Brain microvascular endothelial cell (primary cell): ENCODE measurements around the gene C1QTNF9B.

Experiments used
- DNase-seq: peaks from one replicate; pipeline ENCODE4 v3.0.0-alpha.2; 2020
- H3K27ac ChIP-seq: fragments of 250-450 bp; sonication (Bioruptor Pico); 2 replicates; pipeline ENCODE4 v1.5.1; 2020; ENCODE audit warnings: mild to moderate bottlenecking, moderate library complexity
- H3K27me3 ChIP-seq: fragments of 250-450 bp; sonication (Bioruptor Pico); replicated peaks from 2 replicates; pipeline ENCODE4 v1.5.1; 2020; ENCODE audit warnings: mild to moderate bottlenecking
- H3K36me3 ChIP-seq: fragments of 250-450 bp; sonication (Bioruptor Pico); replicated peaks from 2 replicates; pipeline ENCODE4 v1.5.1; 2020; ENCODE audit warnings: mild to moderate bottlenecking
- H3K4me3 ChIP-seq: 2 replicates; pipeline ENCODE4 v1.5.1; 2011; ENCODE audit warnings: low read depth, mild to moderate bottlenecking, control low read depth, low read length, moderate library complexity
- CTCF ChIP-seq: IDR thresholded peaks from 2 replicates; pipeline ENCODE4 v1.5.1; 2011; ENCODE audit warnings: low read depth, mild to moderate bottlenecking, moderate library complexity, low read length, control low read depth, inconsistent platforms; ENCODE audit errors: missing control alignments
- in situ Hi-C: cut with HindIII; loops from 2 replicates; pipeline ENCODE4 v1.10.0; 2017; ENCODE audit warnings: low sequenced_read_pairs, low pct_ligation_motif_present

C1QTNF9B gene

DNA sequence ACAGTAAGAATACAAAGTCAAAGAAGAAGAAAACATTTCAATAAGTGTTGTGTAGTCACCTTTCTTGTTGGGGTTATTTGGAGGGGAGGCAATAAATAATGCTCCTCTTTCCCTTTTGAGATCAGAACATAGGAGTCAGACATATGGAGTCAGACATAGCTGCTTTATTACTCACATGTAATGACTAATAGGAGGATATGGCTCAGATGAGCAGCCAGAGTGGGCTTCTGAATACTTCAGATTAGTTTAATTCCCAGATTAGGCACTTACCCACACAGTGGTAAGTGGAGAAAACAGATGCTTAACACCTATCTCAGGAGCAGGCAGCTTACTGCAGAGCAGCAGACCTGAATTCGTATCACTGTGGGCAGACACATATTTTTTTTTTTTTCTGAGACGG lies 31.7 kb upstream of the C1QTNF9B start:
- Histone ChIP-seq H3K27me3 (no peaks in the 10 kb centered on the region), H3K4me3 (no peak overlapping the region), H3K27ac (peak overlapping the region; percentile 71), H3K36me3 (no peaks in the 10 kb centered on the region)
- peak; percentile 79 for DNase-seq
- no peak for TF ChIP-seq CTCF
- in situ Hi-C loops: no loop called here

DNA sequence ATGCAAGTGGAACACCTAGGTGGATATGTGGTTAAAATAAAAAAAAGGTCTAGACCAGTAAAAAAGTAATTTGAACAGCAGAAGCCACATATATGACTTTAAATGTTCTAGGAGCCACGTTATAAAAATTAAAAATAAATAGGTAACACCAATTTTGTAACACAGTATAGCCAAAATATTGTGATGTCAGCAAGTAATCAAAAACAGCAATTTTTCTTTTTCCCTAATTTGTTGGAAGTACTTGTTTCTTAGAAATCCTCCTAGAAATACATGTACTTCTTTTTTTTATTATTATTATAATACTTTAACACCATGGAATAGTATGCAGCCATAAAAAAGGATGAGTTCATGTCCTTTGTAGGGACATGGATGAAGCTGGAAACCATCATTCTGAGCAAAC lies 25.7 kb upstream of the C1QTNF9B start:
- H3K27ac ChIP-seq: no peak overlapping the region
- in situ Hi-C loops: no loop called here
- no peaks in the 10 kb centered on the region for H3K36me3 ChIP-seq
- DNase-seq: no peak
- no peak for TF ChIP-seq CTCF
- H3K4me3 ChIP-seq: no peak overlapping the region
- H3K27me3 ChIP-seq: no peaks in the 10 kb centered on the region

DNA sequence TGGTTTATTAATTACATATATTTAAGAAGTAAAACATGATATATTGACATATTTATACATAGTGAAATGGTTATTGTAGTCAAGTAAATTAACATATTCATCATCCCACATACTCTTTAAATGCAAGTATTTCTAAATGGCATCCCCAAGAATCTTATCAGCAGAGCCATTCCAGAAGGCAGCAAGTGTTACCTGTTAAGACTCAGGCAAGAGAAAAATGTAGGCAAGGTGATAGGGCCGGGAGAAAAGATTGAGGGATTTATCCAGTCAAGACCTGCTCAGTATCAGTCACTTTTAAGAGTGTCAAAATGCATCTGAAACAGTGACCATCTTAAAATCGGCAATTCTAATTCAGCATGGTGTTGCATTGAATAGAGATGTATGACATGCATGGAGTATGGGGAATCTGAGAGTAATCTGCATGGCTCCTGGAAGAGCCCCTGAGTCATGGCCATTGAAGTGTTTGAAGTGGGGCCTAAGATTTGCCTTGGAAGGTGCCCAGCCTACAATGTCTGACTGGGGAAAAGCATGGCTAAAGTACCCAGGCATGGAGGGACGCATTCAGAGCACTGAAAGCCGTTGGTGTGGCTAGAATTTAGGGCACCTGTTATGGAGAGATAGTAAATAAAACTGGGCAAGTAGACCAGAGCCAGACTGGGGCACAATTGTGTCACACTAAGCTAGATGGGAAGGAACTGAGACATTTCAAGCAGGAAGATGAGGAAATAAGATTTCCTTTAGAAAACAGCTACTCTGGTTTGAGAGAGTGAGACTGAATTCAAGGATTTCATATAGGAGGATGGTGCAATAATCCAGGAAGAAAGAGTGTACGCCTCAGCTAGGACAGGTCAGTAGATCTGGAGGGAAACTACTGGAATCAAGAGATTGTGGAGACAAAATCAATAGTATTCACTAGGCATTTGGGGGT lies 25.0 kb upstream of the C1QTNF9B start:
- no peaks in the 10 kb centered on the region for H3K36me3 ChIP-seq
- TF ChIP-seq CTCF: no peak
- in situ Hi-C loops: no loop called here
- no peak for DNase-seq
- H3K4me3 ChIP-seq: no peak overlapping the region
- H3K27ac ChIP-seq: no peak overlapping the region
- H3K27me3 ChIP-seq: no peaks in the 10 kb centered on the region

DNA sequence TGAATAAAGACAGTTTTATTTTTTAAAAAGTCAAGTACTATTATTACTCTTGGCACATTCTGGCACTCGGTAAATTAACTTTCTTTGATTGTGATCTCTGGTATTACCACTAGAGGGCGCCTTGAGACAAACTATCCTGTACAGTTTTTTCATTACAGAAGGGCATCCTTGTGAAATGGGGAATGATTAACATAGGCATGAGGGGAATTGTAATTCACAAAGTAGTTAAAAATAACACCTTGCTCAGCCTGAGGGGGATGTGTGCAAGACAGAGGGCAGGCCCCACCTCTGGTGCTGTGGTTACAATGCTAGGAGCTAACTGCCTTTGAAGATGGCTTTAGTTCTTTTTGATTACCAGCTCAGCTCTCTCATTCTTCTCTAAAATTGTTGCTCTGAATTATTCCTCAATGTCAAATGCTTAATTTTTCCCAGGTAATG lies 24.2 kb upstream of the C1QTNF9B start:
- Histone ChIP-seq H3K4me3 (no peak overlapping the region), H3K36me3 (no peaks in the 10 kb centered on the region), H3K27me3 (no peaks in the 10 kb centered on the region), H3K27ac (no peak overlapping the region)
- peak; percentile 55 for TF ChIP-seq CTCF
- in situ Hi-C loops: no loop called here
- DNase-seq: peak; percentile 49

GRCh38 chr13:23919006-23919405 lies 21.7 kb upstream of the C1QTNF9B start:
- TF ChIP-seq CTCF: no peak
- Histone ChIP-seq H3K4me3 (no peak overlapping the region), H3K27ac (no peak overlapping the region), H3K36me3 (no peaks in the 10 kb centered on the region), H3K27me3 (no peaks in the 10 kb centered on the region)
- in situ Hi-C loops: no loop called here
- no peak for DNase-seq
